ENCODE results near the gene HTT.

GRCh38 chr4:3217266-3217665 is 142.8 kb downstream of the HTT start:
- TF ChIP-seq CTCF (IDR thresholded peaks at IDR 0.05; ENCODE audit: low read depth, low read length, missing input control) (no peak), SP1 (IDR thresholded peaks at IDR 0.05) (no peak), ATF3 (IDR thresholded peaks at IDR 0.05) (no peak), NR2F2 (IDR thresholded peaks at IDR 0.05) (no peak), MAX (IDR thresholded peaks at IDR 0.05) (no peak), RAD21 (IDR thresholded peaks at IDR 0.05) (no peak), RXRA (IDR thresholded peaks at IDR 0.05) (no peak), YY1 (IDR thresholded peaks at IDR 0.05) (no peak), REST (IDR thresholded peaks at IDR 0.05) (no peak), TAF1 (conservative IDR thresholded peaks at IDR 0.05) (no peak), EGR1 (IDR thresholded peaks at IDR 0.05; ENCODE audit: low read depth in 2 of 2) (no peak), HNF4A (conservative IDR thresholded peaks at IDR 0.05) (no peak)
